ENCODE data around the gene MZB1.

- no peak for TF ChIP-seq POLR2AphosphoS5 (IDR thresholded peaks at IDR 0.05)
- no peak for TF ChIP-seq POLR2A (IDR thresholded peaks at IDR 0.05)
- no peak for TF ChIP-seq CTCF (IDR thresholded peaks at IDR 0.05 in 8 of 11, conservative IDR thresholded peaks at IDR 0.05 in 3 of 11)
These were observed 11.8 kb upstream of the MZB1 start for GRCh38 chr5:139401546-139401945.
